ENCODE results near the gene CCDC73. TPM values are rescaled to one million over a fixed set of nuclear protein-coding genes. Genes with fewer than 3 reads are reported as not detected.

Gene CCDC73
- total and polyA plus RNA-seq, 2 of the 4 experiments (the other 2 are of a cell fraction), result not detected

DNA sequence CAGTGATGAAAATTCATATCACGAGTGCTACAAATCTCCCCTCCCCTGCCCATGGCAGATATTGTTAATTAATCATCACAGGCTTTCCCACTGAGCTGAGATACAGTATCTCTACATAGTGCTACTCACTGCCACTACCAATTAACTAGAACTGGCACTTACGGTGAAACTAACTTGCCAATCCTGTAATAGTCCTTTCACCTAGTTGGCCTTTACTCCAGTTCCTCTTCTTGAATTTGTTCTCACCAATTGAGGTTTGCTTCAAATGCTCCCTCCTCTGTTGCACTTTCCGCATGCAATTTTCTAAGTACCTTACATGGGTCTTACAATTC, 23.4 kb upstream of the CCDC73 start:
- dilution Hi-C loops (cut with HindIII; ENCODE audit: low sequenced_read_pairs, unreplicated experiment), result no loop called here
- POLR2A ChIA-PET (ENCODE audit: unreplicated experiment), result no interaction called here

More for the DNA sequence above, 23.4 kb upstream of the CCDC73 start:
- BruUV-seq (replicated peaks), result no TSS peak
- intact Hi-C loops (cut with micrococcal nuclease), result no loop called here
- no peak overlapping the region for H3K27ac ChIP-seq (ENCODE audit: insufficient read depth, low read length)
- no peak overlapping the region for H2BK15ac ChIP-seq (ENCODE audit: low read depth, low read length)
- H3K9me1 ChIP-seq (ENCODE audit: insufficient read depth, low read length), result no peaks in the 10 kb centered on the region
- no peaks in the 10 kb centered on the region for H3K9me3 ChIP-seq (ENCODE audit: control insufficient read depth, insufficient read depth, low read length)
- H4K5ac ChIP-seq (ENCODE audit: low read depth, low read length), result no peak overlapping the region
- H3K4me2 ChIP-seq (ENCODE audit: low read depth, low read length), result no peak overlapping the region
- no peaks in the 10 kb centered on the region for H3K79me1 ChIP-seq (ENCODE audit: low read depth in 1 of 2, low read length in 2 of 2)
- TF ChIP-seq MXI1 (IDR thresholded peaks at IDR 0.05; ENCODE audit: borderline replicate concordance, low read depth, low read length) (no peak), CEBPB (IDR thresholded peaks at IDR 0.05; ENCODE audit: low read depth, low read length) (no peak), BHLHE40 (IDR thresholded peaks at IDR 0.05; ENCODE audit: low read depth, low read length) (no peak), CTCF (conservative IDR thresholded peaks at IDR 0.05; ENCODE audit: low read depth, low read length) (no peak), POLR2A (IDR thresholded peaks at IDR 0.05; ENCODE audit: low read depth, low read length) (no peak), MAFK (IDR thresholded peaks at IDR 0.05; ENCODE audit: low read depth, low read length) (no peak), RFX5 (IDR thresholded peaks at IDR 0.05; ENCODE audit: low read depth, low read length) (no peak), MAZ (IDR thresholded peaks at IDR 0.05; ENCODE audit: borderline replicate concordance, low read depth, low read length) (no peak), CHD1 (IDR thresholded peaks at IDR 0.05; ENCODE audit: low read depth, low read length) (no peak), FOS (IDR thresholded peaks at IDR 0.05; ENCODE audit: low read depth, low read length) (no peak), SMC3 (IDR thresholded peaks at IDR 0.05; ENCODE audit: low read depth, low read length) (no peak), RAD21 (IDR thresholded peaks at IDR 0.05; ENCODE audit: low read length) (no peak), RCOR1 (IDR thresholded peaks at IDR 0.05; ENCODE audit: insufficient replicate concordance, low read length) (no peak), NFE2L2 (IDR thresholded peaks at IDR 0.05; ENCODE audit: low read depth, low read length) (no peak), USF2 (IDR thresholded peaks at IDR 0.05; ENCODE audit: low read depth, low read length) (no peak)
- TF ChIP-seq, protein P1, sequence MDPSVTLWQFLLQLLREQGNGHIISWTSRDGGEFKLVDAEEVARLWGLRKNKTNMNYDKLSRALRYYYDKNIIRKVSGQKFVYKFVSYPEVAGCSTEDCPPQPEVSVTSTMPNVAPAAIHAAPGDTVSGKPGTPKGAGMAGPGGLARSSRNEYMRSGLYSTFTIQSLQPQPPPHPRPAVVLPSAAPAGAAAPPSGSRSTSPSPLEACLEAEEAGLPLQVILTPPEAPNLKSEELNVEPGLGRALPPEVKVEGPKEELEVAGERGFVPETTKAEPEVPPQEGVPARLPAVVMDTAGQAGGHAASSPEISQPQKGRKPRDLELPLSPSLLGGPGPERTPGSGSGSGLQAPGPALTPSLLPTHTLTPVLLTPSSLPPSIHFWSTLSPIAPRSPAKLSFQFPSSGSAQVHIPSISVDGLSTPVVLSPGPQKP (IDR thresholded peaks at IDR 0.05; ENCODE audit: borderline replicate concordance, low read depth, low read length), result no peak
- no peak overlapping the region for H3K56ac ChIP-seq (ENCODE audit: extremely low read depth, insufficient read depth, low read length)
- no peak overlapping the region for H3K14ac ChIP-seq (replicated peaks; ENCODE audit: low read depth, low read length)
- H3K27me3 ChIP-seq (ENCODE audit: control insufficient read depth, insufficient read depth, low read length), result peaks cover 3% of the 10 kb centered on the region; the same call in 1 of the 2 replicates
- H3K23ac ChIP-seq (ENCODE audit: low read depth, low read length), result no peak overlapping the region
- no peak overlapping the region for H3K18ac ChIP-seq (ENCODE audit: low read depth, low read length)
- no peak overlapping the region for H4K91ac ChIP-seq (ENCODE audit: insufficient read depth, low read depth, low read length)
- no peak overlapping the region for H2BK20ac ChIP-seq (ENCODE audit: low read depth, low read length)
- no peak overlapping the region for H2AFZ ChIP-seq (replicated peaks; ENCODE audit: low read length, poor library complexity)
- no peaks in the 10 kb centered on the region for H4K20me1 ChIP-seq (ENCODE audit: insufficient read depth, low read length)
- H3K4me3 ChIP-seq (ENCODE audit: insufficient read depth, low read depth, low read length), result no peak overlapping the region
- DNase-seq (no peak), ATAC-seq (ENCODE audit: low read depth) (no peak)
- no peak overlapping the region for H3K4ac ChIP-seq (ENCODE audit: low read depth, low read length)
- H2BK5ac ChIP-seq (ENCODE audit: low read depth, low read length, poor library complexity, severe bottlenecking), result no peak overlapping the region
- no peak overlapping the region for H2AK5ac ChIP-seq (ENCODE audit: low read depth, low read length)
- H3K9ac ChIP-seq (ENCODE audit: low read depth, low read length), result no peak overlapping the region
- H4K8ac ChIP-seq (ENCODE audit: low read depth in 2 of 2, low read length in 2 of 2), result no peak overlapping the region
- H3K4me1 ChIP-seq (ENCODE audit: control insufficient read depth, insufficient read depth, low read length), result no peaks in the 10 kb centered on the region
- in situ Hi-C loops (cut with MboI; ENCODE audit: low sequenced_read_pairs), result loop anchor here (25.0 kb wide), 1 partner anchor 119 kb away; no protein-coding TSS in a partner anchor
- 83% methylated on average over 1 of the region's 3 CpGs; no CpG with 5 or more reads in 1 of the 2 experiments for WGBS, 2 experiments (ENCODE audit: extremely low coverage in 2 of 2, insufficient read length in 1 of 2)
- no peak overlapping the region for H2BK120ac ChIP-seq (ENCODE audit: low read depth, low read length)
- no peaks in the 10 kb centered on the region for H3K36me3 ChIP-seq (ENCODE audit: control insufficient read depth, insufficient read depth, low read length)
- CTCF ChIA-PET, result no interaction called here
- no peak overlapping the region for H2AK9ac ChIP-seq (replicated peaks; ENCODE audit: low read depth, low read length, poor library complexity)
